Stimulated activated CD4-positive, alpha-beta T cell treated with anti-CD3 and anti-CD28 coated beads, Interleukin-12 subunit alpha, Interleukin-12 subunit beta, amount 100 ng/mL, for 24 hours (primary cell): ENCODE measurements around the gene WFDC5.
"Not testable (repeated sequence)": the region's sequence is repeated elsewhere in the genome, so short reads cannot be mapped to it uniquely, and the experiment has no call there.

Source experiments
- DNase-seq, 2 experiments: peaks; one replicate each; pipeline ENCODE4 v3.0.0-alpha.2; 2020; ENCODE audit warnings: low read depth in 2 of 2

Gene WFDC5

GRCh38 chr20:45114465-45115385 lies at the start of gene WFDC5:
Gene WFDC5, minus strand, starts transcription at chr20:45115174. Its CDS starts 91 bp downstream, at chr20:45115083.
- no peak for DNase-seq

- DNase-seq: no peak
These were observed 48.3 kb upstream of the WFDC5 start for GRCh38 chr20:45163083-45163803.

- no peak for DNase-seq
These were observed 43.0 kb upstream of the WFDC5 start for GRCh38 chr20:45157962-45158361.

- DNase-seq: no peak
These were observed 41.7 kb upstream of the WFDC5 start for GRCh38 chr20:45156713-45157112.

GRCh38 chr20:45154794-45155193 lies 39.8 kb upstream of the WFDC5 start:
- not testable (repeated sequence) for DNase-seq

- DNase-seq: no peak
These were observed 39.2 kb upstream of the WFDC5 start for GRCh38 chr20:45154183-45154582.

- DNase-seq: no peak
These were observed 38.8 kb upstream of the WFDC5 start for GRCh38 chr20:45153752-45154151.

- no peak for DNase-seq
These were observed 38.2 kb upstream of the WFDC5 start for GRCh38 chr20:45153147-45153546.

GRCh38 chr20:45152405-45152804 lies 37.4 kb upstream of the WFDC5 start:
- DNase-seq: no peak

GRCh38 chr20:45149062-45149461 lies 34.1 kb upstream of the WFDC5 start:
- DNase-seq: no peak

GRCh38 chr20:45140836-45141235 lies 25.9 kb upstream of the WFDC5 start:
- no peak for DNase-seq

GRCh38 chr20:45139733-45140375 lies 24.9 kb upstream of the WFDC5 start:
- DNase-seq: not testable (repeated sequence)

- peak; percentile 9 to 77 for DNase-seq
These were observed 23.8 kb upstream of the WFDC5 start for GRCh38 chr20:45138561-45139300.

GRCh38 chr20:45136911-45137310 lies 21.9 kb upstream of the WFDC5 start:
- no peak for DNase-seq

- DNase-seq: no peak
These were observed 13.1 kb upstream of the WFDC5 start for GRCh38 chr20:45128099-45128498.

GRCh38 chr20:45124365-45124764 lies 9.4 kb upstream of the WFDC5 start, which contains the start of gene WFDC12:
Gene WFDC12, minus strand, starts transcription at chr20:45124465. Its CDS starts 18 bp downstream, at chr20:45124447.
- no peak for DNase-seq

GRCh38 chr20:45121388-45121787 lies 6.4 kb upstream of the WFDC5 start:
- DNase-seq: no peak

- DNase-seq: no peak
These were observed 4.7 kb upstream of the WFDC5 start for GRCh38 chr20:45119556-45120266.

GRCh38 chr20:45118028-45118427 lies 3.1 kb upstream of the WFDC5 start:
- DNase-seq: no peak

GRCh38 chr20:45117581-45117980 lies 2.6 kb upstream of the WFDC5 start:
- no peak for DNase-seq

GRCh38 chr20:45115829-45116228 lies 855 bp upstream of the WFDC5 start:
- no peak for DNase-seq
